GM18873 (cell line): ENCODE results near the gene NDE1.
"Not testable (repeated sequence)": the region's sequence is repeated elsewhere in the genome, so short reads cannot be mapped to it uniquely, and the experiment has no call there.

ENCODE experiments used
- ATAC-seq: cut with Tn5 transposase; IDR thresholded peaks from one replicate; pipeline ENCODE4 v1.9.1; 2021; ENCODE audit warnings: mild to moderate bottlenecking, moderate library complexity, moderate number of reproducible peaks; ENCODE audit not compliant: unreplicated experiment, low FRiP score

NDE1 gene

GRCh38 chr16:15691046-15691445, 41.0 kb downstream of the NDE1 start:
- no peak for ATAC-seq

- ATAC-seq, result not testable (repeated sequence)
These were observed 42.5 kb downstream of the NDE1 start for GRCh38 chr16:15692508-15692907.

DNA sequence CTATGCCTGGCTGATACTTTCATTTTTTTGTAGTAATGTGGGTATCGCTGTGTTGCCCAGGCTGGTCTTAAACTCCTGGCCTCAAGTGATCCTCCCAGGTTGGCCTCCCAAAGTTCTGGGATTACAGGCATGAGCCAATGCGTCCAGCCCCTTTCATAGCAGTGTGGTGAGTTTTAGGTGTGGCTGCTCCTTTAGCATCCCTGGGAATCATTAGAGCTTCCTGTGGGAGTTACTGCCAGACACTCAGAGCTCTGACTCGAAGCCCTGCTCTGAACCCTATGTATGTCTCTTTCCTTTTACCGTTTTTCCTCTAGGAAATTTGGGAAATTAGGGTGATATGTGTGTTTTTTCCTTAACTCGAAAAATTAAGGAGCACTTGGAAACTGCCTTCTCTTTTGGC, 44.5 kb downstream of the NDE1 start:
- ATAC-seq, result no peak

DNA sequence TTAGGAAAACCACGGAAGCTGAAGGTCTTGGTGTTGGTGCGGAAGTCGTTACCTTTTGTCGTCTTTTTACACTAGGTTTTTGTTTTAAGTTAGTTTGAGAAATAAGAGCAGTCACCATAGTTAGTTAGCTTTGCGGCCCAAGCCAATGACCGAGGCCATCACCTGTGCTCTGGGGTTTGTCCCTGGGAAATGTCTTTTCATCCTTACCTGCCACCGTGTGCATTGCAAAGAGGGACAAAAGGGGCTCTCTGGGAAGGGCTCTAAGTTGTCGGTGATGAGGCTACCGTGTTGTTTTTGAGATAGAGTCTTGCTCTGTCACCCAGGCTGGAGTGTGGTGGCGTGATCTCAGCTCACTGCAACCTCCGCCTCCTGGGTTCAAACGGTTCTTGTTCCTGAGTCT, 49.8 kb downstream of the NDE1 start:
- ATAC-seq, result no peak

DNA sequence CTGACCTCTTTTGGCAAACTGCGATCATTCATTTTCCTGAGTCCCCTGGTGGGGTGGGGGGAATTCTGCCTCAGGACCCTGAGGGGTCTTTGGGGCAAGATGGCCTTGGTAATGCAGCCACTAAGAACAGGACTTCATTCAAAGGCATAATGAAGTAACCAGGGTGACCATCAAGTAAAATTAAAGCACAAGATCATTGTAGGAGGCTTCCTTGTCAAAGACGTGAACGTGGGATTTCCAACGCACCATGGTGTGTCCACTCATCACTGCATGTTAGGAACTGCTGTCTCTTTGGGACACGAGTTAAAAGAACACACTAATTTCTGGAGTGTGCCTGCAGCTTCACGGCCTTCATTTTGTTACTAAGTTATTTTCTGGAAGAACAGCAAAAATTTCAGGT, 51.3 kb downstream of the NDE1 start:
- no peak for ATAC-seq

- ATAC-seq, result no peak
These were observed 52.2 kb downstream of the NDE1 start for GRCh38 chr16:15701975-15702970.

DNA sequence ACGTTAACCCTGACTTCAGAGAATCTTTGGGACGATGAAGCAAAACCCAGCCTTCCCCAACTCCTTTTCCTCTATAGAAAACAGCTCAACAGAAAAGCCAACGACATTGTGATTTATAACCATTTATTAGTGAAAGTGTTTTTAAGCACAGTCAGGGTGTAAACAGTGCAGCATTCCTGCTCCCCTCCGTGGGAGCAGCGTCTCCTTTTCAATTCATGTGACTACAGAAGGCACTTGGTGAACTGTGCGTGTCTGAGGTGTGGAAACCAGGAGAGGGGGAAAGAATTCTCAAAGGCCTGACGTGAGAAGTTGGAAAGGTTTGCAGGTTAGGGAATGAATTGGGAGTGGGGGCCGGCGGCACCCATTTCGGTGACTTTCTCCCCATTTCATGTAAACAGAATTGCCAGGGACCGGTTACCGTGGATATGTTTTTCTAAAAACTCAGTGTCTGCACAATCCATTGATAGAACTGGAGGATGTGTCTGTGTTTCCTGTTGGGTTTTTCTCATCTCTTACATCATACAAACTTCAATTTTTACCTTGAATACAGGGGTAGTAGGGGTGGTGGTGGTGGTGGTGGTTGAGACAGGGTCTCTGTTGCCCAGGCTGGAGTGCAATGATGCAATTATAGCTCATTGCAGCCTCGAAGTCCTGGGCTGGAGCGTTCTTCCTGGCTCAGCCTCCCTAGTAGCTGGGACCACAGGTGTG, 53.1 kb downstream of the NDE1 start:
- ATAC-seq, result no peak

DNA sequence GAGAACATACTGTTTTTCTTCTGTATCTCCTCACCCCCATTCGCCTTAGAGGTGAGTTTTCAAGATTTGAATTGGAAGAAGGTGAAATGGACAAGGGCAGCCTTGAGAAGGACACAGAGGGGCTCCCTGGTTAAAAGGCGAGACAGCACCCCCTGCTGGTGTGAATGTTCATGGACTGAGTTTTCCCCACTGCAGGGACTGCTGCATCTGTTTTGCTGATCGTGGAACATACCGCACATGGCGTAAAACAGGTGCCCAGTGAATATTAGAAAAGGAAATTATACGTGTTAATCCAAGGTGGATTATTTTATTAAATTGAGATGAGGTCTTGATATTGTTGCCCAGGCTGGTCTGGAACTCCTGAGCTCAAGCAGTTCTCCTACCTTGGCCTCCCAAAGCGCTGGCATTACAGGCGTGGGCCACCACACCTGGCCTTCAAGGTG, 54.5 kb downstream of the NDE1 start:
- ATAC-seq, result no peak

DNA sequence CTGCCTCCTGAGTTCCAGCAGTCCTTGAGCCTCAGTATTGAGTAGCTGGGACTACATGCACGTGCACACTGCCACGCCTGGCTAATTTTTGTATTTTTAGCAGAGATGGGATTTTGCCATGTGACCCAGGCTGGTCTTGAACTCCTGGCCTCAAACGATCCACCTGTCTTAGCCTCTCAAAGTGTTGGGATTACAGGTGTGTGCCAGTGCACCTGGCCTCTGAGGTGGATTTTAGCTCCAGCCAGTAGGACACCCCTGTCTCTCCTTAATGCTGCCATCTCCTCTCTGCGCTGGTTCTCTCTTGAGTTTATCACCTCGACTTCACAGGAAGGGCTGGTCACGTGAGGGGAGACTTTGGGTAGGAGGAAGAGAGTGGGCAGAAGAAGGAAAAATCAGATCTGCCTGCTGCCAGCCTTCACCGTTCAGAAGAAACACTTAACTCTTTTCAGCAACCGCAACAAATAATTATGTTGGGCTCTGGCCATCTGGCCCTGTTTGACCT, 55.1 kb downstream of the NDE1 start:
- ATAC-seq, result no peak

DNA sequence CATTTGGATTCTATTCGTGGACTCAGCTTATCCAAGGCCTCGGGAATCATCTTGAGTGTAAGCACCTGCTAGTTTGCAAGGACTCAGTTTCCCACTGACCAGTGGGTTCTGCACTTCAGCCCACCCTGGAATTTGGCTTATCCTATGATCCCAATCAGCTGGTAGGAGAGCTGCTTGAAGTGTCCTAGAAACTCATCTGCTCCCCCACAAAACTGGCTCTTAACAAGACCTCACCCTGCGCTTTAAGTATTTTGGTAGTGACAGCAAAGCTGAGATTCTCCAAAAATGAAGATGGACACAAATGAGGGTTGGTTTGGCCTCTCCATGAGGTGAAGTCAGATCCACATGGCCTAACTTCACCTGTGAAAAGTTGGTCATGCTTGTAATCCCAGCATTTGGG, 57.3 kb downstream of the NDE1 start:
- no peak for ATAC-seq

DNA sequence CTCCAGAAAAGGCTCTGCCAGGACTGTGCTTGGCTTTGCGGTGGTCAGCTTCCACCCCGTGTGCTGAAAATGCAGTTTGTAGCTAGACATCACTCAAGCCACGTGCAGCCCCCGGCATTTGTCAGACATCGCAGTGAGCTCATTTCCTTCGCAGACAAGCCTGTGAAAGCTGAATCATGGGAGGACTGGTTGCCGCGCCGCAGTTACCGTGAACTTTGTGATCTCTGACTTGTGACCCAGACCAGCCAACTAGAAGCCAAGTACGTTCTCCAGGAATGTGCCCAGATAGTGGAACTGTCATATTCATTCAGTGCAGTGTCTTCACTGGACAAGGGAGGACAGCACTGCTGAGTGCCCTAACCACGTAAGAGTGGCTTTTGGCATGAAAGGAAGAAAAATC, 58.1 kb downstream of the NDE1 start:
- no peak for ATAC-seq

GRCh38 chr16:15708997-15709396, 59.0 kb downstream of the NDE1 start:
- ATAC-seq, result no peak

- ATAC-seq, result no peak
These were observed 64.5 kb downstream of the NDE1 start for GRCh38 chr16:15714393-15715172.

- no peak for ATAC-seq
These were observed 65.2 kb downstream of the NDE1 start for GRCh38 chr16:15715221-15715620.

GRCh38 chr16:15716694-15717447, 66.8 kb downstream of the NDE1 start:
- ATAC-seq, result no peak

DNA sequence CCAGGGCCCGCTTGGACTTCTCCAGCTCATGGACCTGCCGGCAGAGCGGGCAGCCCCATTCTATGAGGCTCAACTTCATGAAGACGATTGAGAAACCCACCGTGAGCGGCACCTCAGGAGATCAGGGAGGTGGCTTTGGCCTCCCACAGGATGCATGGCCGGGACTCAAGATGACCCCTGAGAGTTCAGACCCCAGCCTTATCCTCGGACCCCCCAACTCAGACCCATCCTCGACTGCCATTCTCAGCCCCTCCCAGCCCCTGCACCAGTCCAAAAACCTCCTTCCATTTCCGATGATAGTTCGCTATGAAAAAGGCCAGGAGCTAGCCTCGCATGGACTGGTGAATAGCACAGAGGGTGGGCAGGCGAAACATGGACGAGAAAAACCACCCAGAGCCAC, 71.0 kb downstream of the NDE1 start:
- ATAC-seq, result no peak

DNA sequence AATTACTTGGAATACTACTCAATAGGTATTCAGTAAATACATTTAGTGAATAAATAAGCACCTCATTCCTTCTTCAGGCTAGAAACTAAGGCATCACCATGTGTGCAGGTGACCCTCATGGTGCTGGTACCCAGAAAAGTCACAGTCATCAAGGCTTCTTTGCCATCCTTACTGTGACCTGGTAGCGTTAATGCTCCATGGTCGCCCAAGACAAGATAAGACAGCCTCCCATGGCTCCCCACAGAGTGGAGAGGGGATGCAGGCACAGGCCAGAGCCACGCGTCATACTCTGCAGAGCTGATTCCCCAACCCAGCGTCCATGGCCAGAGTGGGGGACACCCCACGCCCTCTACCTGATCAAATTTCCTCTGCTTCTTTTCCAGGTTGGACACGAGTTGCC, 73.8 kb downstream of the NDE1 start:
- no peak for ATAC-seq

GRCh38 chr16:15725641-15726240, 75.7 kb downstream of the NDE1 start:
- no peak for ATAC-seq

GRCh38 chr16:15726715-15727114, 76.7 kb downstream of the NDE1 start:
- no peak for ATAC-seq
